H1 (cell line): ENCODE results near the gene RBMS1. TPM values are rescaled to one million over a fixed set of nuclear protein-coding genes. Genes with fewer than 3 reads are reported as not detected.

Experiments
- BCL11A ChIP-seq, 2 experiments: IDR thresholded peaks; one replicate each; pipeline ENCODE4 v1.6.1; 2011; ENCODE audit warnings: low read depth in 2 of 2, low read length in 2 of 2, mild to moderate bottlenecking in 2 of 2
- CHD2 ChIP-seq: IDR thresholded peaks from 2 replicates; pipeline ENCODE4 v1.6.1; 2012; ENCODE audit warnings: low read length, improper control_type of control experiment
- FOSL1 ChIP-seq: IDR thresholded peaks from 2 replicates; pipeline ENCODE4 v1.6.1; 2011; ENCODE audit warnings: mild to moderate bottlenecking, low read depth, low read length, moderate library complexity; ENCODE audit not compliant: insufficient read depth
- JUN ChIP-seq: IDR thresholded peaks from 2 replicates; pipeline ENCODE4 v1.6.1; 2011; ENCODE audit warnings: low read depth, mild to moderate bottlenecking, improper control_type of control experiment, low read length
- NANOG ChIP-seq: IDR thresholded peaks from 2 replicates; pipeline ENCODE4 v1.6.1; 2011; ENCODE audit warnings: low read length, low read depth, mild to moderate bottlenecking, inconsistent platforms; ENCODE audit not compliant: insufficient read depth, poor library complexity, severe bottlenecking
- POU5F1 ChIP-seq: IDR thresholded peaks from 2 replicates; pipeline ENCODE4 v1.6.1; 2011; ENCODE audit warnings: low read depth, mild to moderate bottlenecking, low read length, moderate library complexity
- RBBP5 ChIP-seq: IDR thresholded peaks from 2 replicates; pipeline ENCODE4 v1.7.1; 2012; ENCODE audit warnings: low read depth, mild to moderate bottlenecking, inconsistent platforms, low read length, moderate library complexity, borderline replicate concordance
- TAF7 ChIP-seq: optimal IDR thresholded peaks from 2 replicates; pipeline ENCODE3; 2011; ENCODE audit warnings: low read depth, mild to moderate bottlenecking, inconsistent platforms, low read length, moderate library complexity, borderline replicate concordance
- polyA plus RNA-seq, 7 experiments: library from polyadenylated mRNA; depleted of rRNA in 3 of 7; stranded (reverse) in 5 of 7; unstranded in 2 of 7; fragments of >200 nt in 5 of 7; fragments of 200-250 nt in 2 of 7; gene quantifications; 1 replicate in 5 of 7; 2 replicates in 1 of 7; 4 replicates in 1 of 7; pipeline versions ENCODE4 v1.2.1 to v1.2.3, GENCODE V29; 2011 to 2013; ENCODE audit warnings: missing spikeins in 2 of 7, mixed read lengths in 2 of 7
- total RNA-seq: library from RNA; stranded (reverse); fragmentation: NEBNext Ultra II Directional; extraction: Animal tissue kit (Norgen Biotek cat#: 25700); gene quantifications from 2 replicates; pipeline ENCODE4 v1.2.1, GENCODE V29; 2021

The RBMS1 gene
- total and polyA plus RNA-seq, 2 of the 8 experiments (the other 6 are each of a cell fraction or from before 2014, with no cell fraction given), result 53.7 to 60.0 TPM

DNA sequence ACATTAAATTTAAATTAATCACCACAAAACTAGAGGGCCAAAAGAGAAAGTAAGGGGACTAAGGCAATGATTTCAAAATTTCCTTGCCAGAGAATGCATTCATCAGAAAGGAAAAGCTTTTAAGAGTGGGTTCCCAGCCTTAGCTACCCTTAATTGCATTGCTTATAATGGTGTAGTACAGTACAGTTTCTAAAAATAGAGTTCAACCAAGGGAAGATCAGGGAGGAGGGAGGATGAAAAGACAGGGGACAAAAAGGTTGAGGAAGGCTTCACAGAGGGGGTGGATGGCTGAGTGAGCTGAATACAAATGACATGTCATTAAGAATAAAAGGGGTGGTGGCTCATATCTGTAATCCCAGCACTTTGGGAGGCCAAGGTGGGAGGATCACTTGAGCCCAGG, 119.9 kb downstream of the RBMS1 start (continued):
- no peak for TF ChIP-seq CHD2
- no peak for TF ChIP-seq BCL11A (IDR thresholded peaks at IDR 0.05; ENCODE audit: low read depth in 2 of 2, low read length in 2 of 2)
- no peak for TF ChIP-seq JUN
- no peak for TF ChIP-seq FOSL1
- no peak for TF ChIP-seq POU5F1
- no peak for TF ChIP-seq NANOG
- TF ChIP-seq RBBP5, result no peak
- TF ChIP-seq TAF7, result no peak
